SK-N-SH (cell line): ENCODE results near the gene GPR160. TPM values are rescaled to one million over a fixed set of nuclear protein-coding genes. Genes with fewer than 3 reads are reported as not detected.

Experiments
- CTCF ChIA-PET: fragments of 300-600, 350-600 bp; formaldehyde crosslinking; extraction: SDS; loops from one replicate; lab custom pipeline; 2021; lab: Yijun Ruan, JAX
- POLR2A ChIA-PET: fragments of 350-600 bp; sonication (Branson Sonifier 250); formaldehyde crosslinking; extraction: SDS; loops from one replicate; lab custom pipeline; 2020; ENCODE audit warnings: antibody characterized with exemption, inconsistent platforms; lab: Yijun Ruan, JAX
- DNase-seq: peaks from one replicate; pipeline ENCODE4 v3.0.0; 2012
- H2AFZ ChIP-seq: fragments of 200-600 bp; sonication (generic); 2 replicates; pipeline ENCODE4 v1.8.1; 2016; ENCODE audit warnings: antibody characterized with exemption, mild to moderate bottlenecking, low read depth
- H3F3A ChIP-seq: fragments of 200-600 bp; sonication (generic); replicated peaks from 2 replicates; pipeline ENCODE3; 2016; ENCODE audit warnings: antibody characterized with exemption, mild to moderate bottlenecking; ENCODE audit not compliant: insufficient read depth
- H3K27ac ChIP-seq, 2 experiments: fragments of 200-500 bp in 1 of 2; fragments of 200-600 bp in 1 of 2; sonication (Bioruptor generic) in 1 of 2; sonication (generic), shearing (Covaris generic) in 1 of 2; 2 replicates each; pipeline versions ENCODE4 v1.5.1 to v1.6.1; 2014 to 2016; ENCODE audit warnings: low read depth in 2 of 2, inconsistent platforms in 1 of 2, low read length in 1 of 2, mild to moderate bottlenecking in 1 of 2, mixed read lengths in 1 of 2
- H3K27me3 ChIP-seq: fragments of 200-600 bp; sonication (generic), shearing (Covaris generic); 2 replicates; pipeline ENCODE4 v1.6.1; 2016; ENCODE audit warnings: mixed run types; ENCODE audit not compliant: insufficient read depth
- H3K36me3 ChIP-seq, 2 experiments: fragments of 200-500 bp in 1 of 2; fragments of 200-600 bp in 1 of 2; sonication (Bioruptor generic) in 1 of 2; sonication (generic) in 1 of 2; replicated peaks in 1 of 2; 2 replicates each; pipeline versions ENCODE3 to v1.5.1; 2014 to 2016; ENCODE audit warnings: low read length in 1 of 2, mild to moderate bottlenecking in 1 of 2; ENCODE audit not compliant: insufficient read depth in 2 of 2, control insufficient read depth in 1 of 2
- H3K4me1 ChIP-seq, 2 experiments: fragments of 200-500 bp in 1 of 2; fragments of 200-600 bp in 1 of 2; sonication (Bioruptor generic) in 1 of 2; sonication (generic), shearing (Covaris generic) in 1 of 2; 2 replicates each; pipeline versions ENCODE4 v1.5.1 to v1.6.1; 2014 to 2016; ENCODE audit warnings: low read depth in 1 of 2, low read length in 1 of 2, mixed run types in 1 of 2; ENCODE audit not compliant: insufficient read depth in 2 of 2, control insufficient read depth in 1 of 2
- H3K4me2 ChIP-seq: fragments of 200-600 bp; sonication (generic), shearing (Covaris generic); 2 replicates; pipeline ENCODE4 v1.6.1; 2017; ENCODE audit warnings: mixed run types
- H3K4me3 ChIP-seq, 2 experiments: fragments of 200-500 bp in 1 of 2; fragments of 200-600 bp in 1 of 2; sonication (Bioruptor generic) in 1 of 2; sonication (generic), shearing (Covaris generic) in 1 of 2; 2 replicates each; pipeline versions ENCODE4 v1.5.1 to v1.8.1; 2014 to 2016; ENCODE audit warnings: low read depth in 2 of 2, inconsistent platforms in 1 of 2, low read length in 1 of 2, mild to moderate bottlenecking in 1 of 2, mixed read lengths in 1 of 2, moderate library complexity in 1 of 2
- H3K79me2 ChIP-seq: fragments of 200-600 bp; sonication (generic); 2 replicates; pipeline ENCODE4 v1.8.1; 2017; ENCODE audit warnings: mild to moderate bottlenecking; ENCODE audit not compliant: insufficient read depth
- H3K9ac ChIP-seq: fragments of 200-600 bp; sonication (generic); 2 replicates; pipeline ENCODE4 v1.6.1; 2017; ENCODE audit warnings: mixed run types
- H3K9me2 ChIP-seq: fragments of 200-600 bp; sonication (generic); 2 replicates; pipeline ENCODE4 v1.6.1; 2017; ENCODE audit warnings: mixed run types
- H3K9me3 ChIP-seq: fragments of 200-600 bp; sonication (generic); 2 replicates; pipeline ENCODE4 v1.6.1; 2017; ENCODE audit warnings: mixed run types, mild to moderate bottlenecking, moderate library complexity
- H4K20me1 ChIP-seq: fragments of 200-600 bp; sonication (generic); 2 replicates; pipeline ENCODE4 v1.6.1; 2017; ENCODE audit warnings: mild to moderate bottlenecking, mixed run types; ENCODE audit not compliant: insufficient read depth
- FOXM1 ChIP-seq: IDR thresholded peaks from 2 replicates; pipeline ENCODE4 v1.4.0; 2012; ENCODE audit warnings: low read depth, mild to moderate bottlenecking
- GABPA ChIP-seq: IDR thresholded peaks from 2 replicates; pipeline ENCODE4 v1.4.0; 2012; ENCODE audit warnings: low read depth, mild to moderate bottlenecking
- GATA2 ChIP-seq: sonication (generic); formaldehyde crosslinking; IDR thresholded peaks from 2 replicates; pipeline ENCODE4 v1.5.0; 2020; ENCODE audit warnings: mild to moderate bottlenecking, missing genetic modification reagents
- IRF3 ChIP-seq: fragments of 150-350 bp; IDR thresholded peaks from 2 replicates; pipeline ENCODE4 v1.6.1; 2016; ENCODE audit warnings: mild to moderate bottlenecking, low read depth, low read length
- NRF1 ChIP-seq: IDR thresholded peaks from 2 replicates; pipeline ENCODE4 v1.6.1; 2012; ENCODE audit warnings: low read depth, mild to moderate bottlenecking, low read length
- POLR2AphosphoS5 ChIP-seq: IDR thresholded peaks from 2 replicates; pipeline ENCODE4 v1.6.1; 2012; ENCODE audit warnings: low read depth, low read length
- RFX5 ChIP-seq: IDR thresholded peaks from 2 replicates; pipeline ENCODE4 v1.6.1; 2012; ENCODE audit warnings: mild to moderate bottlenecking, improper control_type of control experiment, low read length
- RXRA ChIP-seq: IDR thresholded peaks from 2 replicates; pipeline ENCODE4 v1.4.0; 2012; ENCODE audit warnings: low read depth, mild to moderate bottlenecking, borderline replicate concordance
- SMC3 ChIP-seq: IDR thresholded peaks from 2 replicates; pipeline ENCODE4 v1.6.1; 2012; ENCODE audit warnings: low read depth, low read length, improper control_type of control experiment
- TAF1 ChIP-seq: IDR thresholded peaks from 2 replicates; pipeline ENCODE4 v1.6.1; 2012; ENCODE audit warnings: low read depth, mild to moderate bottlenecking, low read length, moderate library complexity, borderline replicate concordance
- TCF12 ChIP-seq: IDR thresholded peaks from 2 replicates; pipeline ENCODE4 v1.4.0; 2012
- TEAD4 ChIP-seq: IDR thresholded peaks from 2 replicates; pipeline ENCODE4 v1.4.0; 2012; ENCODE audit warnings: mild to moderate bottlenecking, borderline replicate concordance; ENCODE audit not compliant: insufficient read depth
- USF2 ChIP-seq: fragments of 150-350 bp; IDR thresholded peaks from 2 replicates; pipeline ENCODE4 v1.6.1; 2017; ENCODE audit warnings: antibody characterized with exemption, low read length, low read depth, borderline replicate concordance
- WGBS: methylation state at CpG from one replicate; pipeline ENCODE4 v1.1.6; 2017; ENCODE audit warnings: low lambda C conversion rate; 5-methylcytosine and 5-hydroxymethylcytosine counted together
- polyA plus RNA-seq, 3 experiments: library from polyadenylated mRNA; depleted of rRNA; stranded (reverse); fragments of >200 nt; gene quantifications; 2 replicates each; pipeline ENCODE4 v1.2.3, GENCODE V29; 2012
- TF ChIP-seq, protein P1 (sequence below): IDR thresholded peaks from 2 replicates; pipeline ENCODE4 v1.4.0; 2012; ENCODE audit warnings: low read depth, borderline replicate concordance
- TF ChIP-seq, protein P2 (sequence below): IDR thresholded peaks from 2 replicates; pipeline ENCODE4 v1.4.0; 2012; ENCODE audit warnings: low read depth, borderline replicate concordance

The GPR160 gene
- polyA plus RNA-seq, 1 of the 3 experiments (the other 2 are of a cell fraction) = 0.31 TPM

DNA sequence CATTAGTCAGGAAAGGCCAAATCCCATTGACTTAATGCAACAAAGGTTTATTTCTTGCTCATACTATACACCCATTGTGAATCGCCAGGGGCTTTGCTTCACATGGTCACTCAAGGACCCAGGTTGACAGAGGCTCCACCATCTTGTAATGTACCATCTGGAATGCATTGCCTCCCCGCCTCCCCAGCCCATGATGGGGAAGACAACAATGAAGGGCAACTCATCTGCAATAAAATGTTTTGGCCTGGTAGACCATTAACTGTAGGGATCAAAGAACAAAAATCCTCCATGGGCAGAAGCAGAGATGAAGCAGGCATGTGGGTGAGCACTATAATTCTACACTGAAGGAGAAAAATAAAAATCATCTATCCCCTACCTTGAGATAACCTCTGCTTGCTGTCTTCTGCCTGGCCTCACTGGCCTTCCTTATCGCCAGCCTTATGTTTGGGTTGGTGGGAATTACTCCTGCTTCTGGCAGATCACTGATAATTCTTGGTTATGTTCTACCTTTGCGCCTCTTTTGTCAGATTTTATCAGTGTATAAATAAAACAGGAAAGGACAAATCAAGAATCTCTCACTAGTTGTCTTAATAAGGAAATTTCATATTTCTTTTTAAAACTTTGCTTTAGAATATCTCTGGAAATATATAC is 37.8 kb downstream of the GPR160 start:
- POLR2A ChIA-PET = no interaction called here
- Histone ChIP-seq H3K36me3 (peaks cover 3 to 4% of the 10 kb centered on the region in 2 experiments), H3K9me3 (no peaks in the 10 kb centered on the region), H4K20me1 (no peaks in the 10 kb centered on the region), H3K4me3 (no peak overlapping the region), H3K9me2 (no peaks in the 10 kb centered on the region), H3K9ac (no peak overlapping the region), H3K4me1 (peaks cover 0 to 2% of the 10 kb centered on the region in 2 experiments; a peak in 2 of 4 replicates), H3K79me2 (no peaks in the 10 kb centered on the region), H3K27ac (no peak overlapping the region), H2AFZ (no peak overlapping the region), H3F3A (no peaks in the 10 kb centered on the region), H3K27me3 (no peaks in the 10 kb centered on the region), H3K4me2 (no peak overlapping the region)
- CTCF ChIA-PET = no interaction called here
- WGBS = 95% methylated on average over 4 of the region's 4 CpGs
- DNase-seq = no peak
- TF ChIP-seq, protein P1, sequence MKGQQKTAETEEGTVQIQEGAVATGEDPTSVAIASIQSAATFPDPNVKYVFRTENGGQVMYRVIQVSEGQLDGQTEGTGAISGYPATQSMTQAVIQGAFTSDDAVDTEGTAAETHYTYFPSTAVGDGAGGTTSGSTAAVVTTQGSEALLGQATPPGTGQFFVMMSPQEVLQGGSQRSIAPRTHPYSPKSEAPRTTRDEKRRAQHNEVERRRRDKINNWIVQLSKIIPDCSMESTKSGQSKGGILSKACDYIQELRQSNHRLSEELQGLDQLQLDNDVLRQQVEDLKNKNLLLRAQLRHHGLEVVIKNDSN = no peak
- no peak for TF ChIP-seq RXRA
- TF ChIP-seq GATA2 (CRISPR knock-in tag) = no peak
- no peak for TF ChIP-seq NRF1
- no peak for TF ChIP-seq TAF1
- TF ChIP-seq POLR2AphosphoS5 = no peak
- TF ChIP-seq IRF3 = no peak
- TF ChIP-seq, protein P2, sequence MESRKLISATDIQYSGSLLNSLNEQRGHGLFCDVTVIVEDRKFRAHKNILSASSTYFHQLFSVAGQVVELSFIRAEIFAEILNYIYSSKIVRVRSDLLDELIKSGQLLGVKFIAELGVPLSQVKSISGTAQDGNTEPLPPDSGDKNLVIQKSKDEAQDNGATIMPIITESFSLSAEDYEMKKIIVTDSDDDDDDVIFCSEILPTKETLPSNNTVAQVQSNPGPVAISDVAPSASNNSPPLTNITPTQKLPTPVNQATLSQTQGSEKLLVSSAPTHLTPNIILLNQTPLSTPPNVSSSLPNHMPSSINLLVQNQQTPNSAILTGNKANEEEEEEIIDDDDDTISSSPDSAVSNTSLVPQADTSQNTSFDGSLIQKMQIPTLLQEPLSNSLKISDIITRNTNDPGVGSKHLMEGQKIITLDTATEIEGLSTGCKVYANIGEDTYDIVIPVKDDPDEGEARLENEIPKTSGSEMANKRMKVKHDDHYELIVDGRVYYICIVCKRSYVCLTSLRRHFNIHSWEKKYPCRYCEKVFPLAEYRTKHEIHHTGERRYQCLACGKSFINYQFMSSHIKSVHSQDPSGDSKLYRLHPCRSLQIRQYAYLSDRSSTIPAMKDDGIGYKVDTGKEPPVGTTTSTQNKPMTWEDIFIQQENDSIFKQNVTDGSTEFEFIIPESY = no peak
- TF ChIP-seq TEAD4 = no peak
- TF ChIP-seq SMC3 = no peak
- no peak for TF ChIP-seq USF2
- TF ChIP-seq RFX5 = no peak
- TF ChIP-seq GABPA = no peak
- no peak for TF ChIP-seq FOXM1
- TF ChIP-seq TCF12 = no peak
